Cardiac muscle cell (in vitro differentiated cells and primary cell): ENCODE data around the gene GAS7. TPM values are rescaled to one million over a fixed set of nuclear protein-coding genes. Genes with fewer than 3 reads are reported as not detected.

Experiments used
- DNase-seq, 2 donors: peaks; one replicate each; pipeline versions ENCODE4 v3.0.0 to v3.0.0-alpha.2; 2010 to 2017; ENCODE audit warnings: low read depth in 1 of 2, low spot score in 1 of 2
- H3K27ac ChIP-seq: fragments of 200-600 bp; sonication (generic); 2 replicates; pipeline ENCODE4 v1.5.1; 2016
- H3K27me3 ChIP-seq: fragments of 200-600 bp; sonication (generic); 2 replicates; pipeline ENCODE4 v1.6.0; 2016; ENCODE audit warnings: control low read depth
- H3K36me3 ChIP-seq: fragments of 200-600 bp; sonication (generic); 2 replicates; pipeline ENCODE4 v1.5.1; 2016; ENCODE audit warnings: control low read depth
- H3K4me1 ChIP-seq: fragments of 200-600 bp; sonication (generic); 2 replicates; pipeline ENCODE4 v1.8.1; 2017; ENCODE audit warnings: low read depth, mild to moderate bottlenecking, mixed run types
- H3K4me3 ChIP-seq: fragments of 200-600 bp; sonication (generic); 2 replicates; pipeline ENCODE4 v1.5.1; 2016; ENCODE audit warnings: mild to moderate bottlenecking
- H3K9me3 ChIP-seq: fragments of 200-600 bp; sonication (generic); 2 replicates; pipeline ENCODE4 v1.5.1; 2017; ENCODE audit warnings: low read depth, mild to moderate bottlenecking, control low read depth
- CTCF ChIP-seq: IDR thresholded peaks from 2 replicates; pipeline ENCODE4 v1.5.1; 2012; ENCODE audit warnings: low read depth, mild to moderate bottlenecking, low read length
- polyA plus RNA-seq: library from polyadenylated mRNA; unstranded; fragments of >200 nt; fragmentation: Nextera tagmentation; extraction: Ambion mirVana; gene quantifications from 2 replicates; pipeline ENCODE4 v1.2.1, GENCODE V29; 2016
- total RNA-seq: library from RNA; depleted of rRNA; stranded (reverse); fragments of >200 nt; gene quantifications from 2 replicates; pipeline ENCODE4 v1.2.3, GENCODE V29; 2016

GAS7 gene
- total and polyA plus RNA-seq, 2 experiments from 2014 or later = 6.1 to 13.5 TPM

GRCh38 chr17:9959377-9959981 lies 238.9 kb downstream of the GAS7 start:
- peak; percentile 83 for TF ChIP-seq CTCF
- Histone ChIP-seq H3K4me3 (no peak overlapping the region), H3K36me3 (no peaks in the 10 kb centered on the region), H3K9me3 (no peaks in the 10 kb centered on the region), H3K27ac (no peak overlapping the region), H3K4me1 (no peaks in the 10 kb centered on the region), H3K27me3 (peaks cover 3% of the 10 kb centered on the region)
- peak; percentile 67 to 69 for DNase-seq

GRCh38 chr17:9958586-9959281 lies 239.7 kb downstream of the GAS7 start:
- no peak for TF ChIP-seq CTCF
- Histone ChIP-seq H3K36me3 (no peaks in the 10 kb centered on the region), H3K4me1 (no peaks in the 10 kb centered on the region), H3K9me3 (no peaks in the 10 kb centered on the region), H3K4me3 (no peak overlapping the region), H3K27ac (no peak overlapping the region), H3K27me3 (peaks cover 3% of the 10 kb centered on the region)
- DNase-seq = peak in 1 of 2 donors; percentile 11

- TF ChIP-seq CTCF = no peak
- no peaks in the 10 kb centered on the region for H3K36me3 ChIP-seq
- H3K9me3 ChIP-seq = no peaks in the 10 kb centered on the region
- no peak for DNase-seq
- H3K4me3 ChIP-seq = no peak overlapping the region
- peaks cover 3% of the 10 kb centered on the region for H3K27me3 ChIP-seq
- H3K4me1 ChIP-seq = no peaks in the 10 kb centered on the region
- H3K27ac ChIP-seq = no peak overlapping the region
Measured at GRCh38 chr17:9957244-9957643, 241.2 kb downstream of the GAS7 start.

GRCh38 chr17:9956474-9957131 lies 241.8 kb downstream of the GAS7 start:
- Histone ChIP-seq H3K27ac (no peak overlapping the region), H3K9me3 (no peaks in the 10 kb centered on the region), H3K27me3 (peaks cover 3% of the 10 kb centered on the region), H3K36me3 (no peaks in the 10 kb centered on the region), H3K4me1 (no peaks in the 10 kb centered on the region), H3K4me3 (no peak overlapping the region)
- no peak for TF ChIP-seq CTCF
- no peak for DNase-seq

- no peak for DNase-seq
- H3K4me1 ChIP-seq = no peaks in the 10 kb centered on the region
- no peak for TF ChIP-seq CTCF
- H3K9me3 ChIP-seq = no peaks in the 10 kb centered on the region
- no peak overlapping the region for H3K27ac ChIP-seq
- no peaks in the 10 kb centered on the region for H3K36me3 ChIP-seq
- no peak overlapping the region for H3K4me3 ChIP-seq
- H3K27me3 ChIP-seq = no peaks in the 10 kb centered on the region
Measured at GRCh38 chr17:9953492-9953891, 244.9 kb downstream of the GAS7 start.
